ENCODE measurements around the gene ARHGEF26. TPM values are rescaled to one million over a fixed set of nuclear protein-coding genes. Genes with fewer than 3 reads are reported as not detected.

ARHGEF26 gene
- polyA plus RNA-seq, 1 experiment: 0.56 TPM

DNA sequence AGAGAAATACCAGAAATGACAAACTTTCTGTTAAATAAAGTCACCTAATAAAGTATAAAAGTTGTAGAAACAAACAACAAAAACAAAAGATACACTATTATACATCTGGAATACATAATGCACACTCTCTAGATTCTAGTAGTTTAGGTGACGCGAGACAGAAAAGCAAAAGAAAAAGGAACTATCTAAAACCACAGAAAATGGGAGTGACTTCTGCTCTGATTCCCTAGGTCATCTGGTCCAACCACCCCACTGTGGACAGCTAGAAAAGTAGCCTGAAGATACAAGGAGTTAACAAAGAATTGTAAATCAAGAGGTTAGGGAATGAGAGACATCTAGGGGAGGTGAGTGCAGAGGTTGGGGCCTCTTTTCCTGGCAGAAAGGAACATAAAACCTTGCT lies 164.0 kb downstream of the ARHGEF26 start:
- Histone ChIP-seq H3K4me3 (ENCODE audit: low read depth, low read length) (no peak overlapping the region), H3K27ac (ENCODE audit: low read depth, low read length) (no peak overlapping the region), H3K27me3 (ENCODE audit: control insufficient read depth, insufficient read depth, low read length) (no peaks in the 10 kb centered on the region), H3K9me3 (ENCODE audit: control insufficient read depth, insufficient read depth, low read length) (no peaks in the 10 kb centered on the region)
- TF ChIP-seq, protein P1, sequence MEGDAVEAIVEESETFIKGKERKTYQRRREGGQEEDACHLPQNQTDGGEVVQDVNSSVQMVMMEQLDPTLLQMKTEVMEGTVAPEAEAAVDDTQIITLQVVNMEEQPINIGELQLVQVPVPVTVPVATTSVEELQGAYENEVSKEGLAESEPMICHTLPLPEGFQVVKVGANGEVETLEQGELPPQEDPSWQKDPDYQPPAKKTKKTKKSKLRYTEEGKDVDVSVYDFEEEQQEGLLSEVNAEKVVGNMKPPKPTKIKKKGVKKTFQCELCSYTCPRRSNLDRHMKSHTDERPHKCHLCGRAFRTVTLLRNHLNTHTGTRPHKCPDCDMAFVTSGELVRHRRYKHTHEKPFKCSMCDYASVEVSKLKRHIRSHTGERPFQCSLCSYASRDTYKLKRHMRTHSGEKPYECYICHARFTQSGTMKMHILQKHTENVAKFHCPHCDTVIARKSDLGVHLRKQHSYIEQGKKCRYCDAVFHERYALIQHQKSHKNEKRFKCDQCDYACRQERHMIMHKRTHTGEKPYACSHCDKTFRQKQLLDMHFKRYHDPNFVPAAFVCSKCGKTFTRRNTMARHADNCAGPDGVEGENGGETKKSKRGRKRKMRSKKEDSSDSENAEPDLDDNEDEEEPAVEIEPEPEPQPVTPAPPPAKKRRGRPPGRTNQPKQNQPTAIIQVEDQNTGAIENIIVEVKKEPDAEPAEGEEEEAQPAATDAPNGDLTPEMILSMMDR (IDR thresholded peaks at IDR 0.05; ENCODE audit: low read depth, low read length): no peak
- DNase-seq (ENCODE audit: low read depth, low spot score): no peak
- POLR2A ChIA-PET: no interaction called here
- CTCF ChIA-PET: interaction anchor here (0.5 to 1.0 kb wide), 2 partner anchors 22 to 33 kb away, joined by 3 read pairs; no protein-coding TSS in a partner anchor

DNA sequence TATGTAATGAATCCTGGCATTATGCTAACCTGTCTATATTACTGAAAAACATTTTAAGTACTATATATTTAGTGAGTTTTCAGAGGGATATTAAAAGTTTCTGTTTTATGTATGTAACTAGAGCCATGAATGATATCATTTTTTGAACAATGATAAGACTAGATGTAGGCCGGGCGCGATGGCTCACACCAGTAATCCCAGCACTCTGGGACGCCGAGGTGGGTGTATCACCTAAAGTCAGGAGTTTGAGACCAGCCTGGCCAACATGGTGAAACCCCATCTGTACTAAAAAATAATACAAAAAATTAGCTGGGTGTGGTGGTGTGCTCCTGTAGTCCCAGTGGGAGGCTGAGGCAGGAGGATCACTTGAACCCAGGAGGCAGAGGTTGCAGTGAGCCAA lies 169.0 kb downstream of the ARHGEF26 start:
- no peaks in the 10 kb centered on the region for H3K9me3 ChIP-seq (ENCODE audit: control insufficient read depth, insufficient read depth, low read length)
- H3K4me3 ChIP-seq (ENCODE audit: low read depth, low read length): no peak overlapping the region
- DNase-seq (ENCODE audit: low read depth, low spot score): no peak
- ChIA-PET CTCF (no interaction called here), POLR2A (no interaction called here)
- TF ChIP-seq, protein P1 (IDR thresholded peaks at IDR 0.05; ENCODE audit: low read depth, low read length): no peak
- H3K27ac ChIP-seq (ENCODE audit: low read depth, low read length): no peak overlapping the region
- H3K27me3 ChIP-seq (ENCODE audit: control insufficient read depth, insufficient read depth, low read length): no peaks in the 10 kb centered on the region

DNA sequence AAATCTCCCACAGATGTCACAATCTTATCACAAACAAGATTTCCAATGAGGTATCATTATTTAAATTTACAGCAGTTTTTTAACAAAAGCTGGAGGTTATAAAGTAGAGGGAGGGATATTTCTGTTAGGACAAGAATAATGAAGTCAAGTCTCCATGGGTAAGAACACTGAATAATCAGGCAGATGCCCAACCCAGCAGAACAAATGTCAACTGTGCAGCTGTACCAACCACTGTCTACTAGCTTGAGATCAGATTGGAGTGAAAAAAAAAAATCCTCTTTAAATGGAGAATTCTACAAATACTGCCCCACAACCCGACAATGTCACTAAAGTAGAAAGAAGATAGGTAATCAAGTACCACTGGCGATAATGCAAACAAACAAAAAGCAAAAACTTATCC lies 172.8 kb downstream of the ARHGEF26 start:
- TF ChIP-seq, protein P1 (IDR thresholded peaks at IDR 0.05; ENCODE audit: low read depth, low read length): no peak
- ChIA-PET POLR2A (no interaction called here), CTCF (no interaction called here)
- Histone ChIP-seq H3K27me3 (ENCODE audit: control insufficient read depth, insufficient read depth, low read length) (no peaks in the 10 kb centered on the region), H3K4me3 (ENCODE audit: low read depth, low read length) (no peak overlapping the region), H3K27ac (ENCODE audit: low read depth, low read length) (no peak overlapping the region), H3K9me3 (ENCODE audit: control insufficient read depth, insufficient read depth, low read length) (no peaks in the 10 kb centered on the region)
- DNase-seq (ENCODE audit: low read depth, low spot score): no peak

DNA sequence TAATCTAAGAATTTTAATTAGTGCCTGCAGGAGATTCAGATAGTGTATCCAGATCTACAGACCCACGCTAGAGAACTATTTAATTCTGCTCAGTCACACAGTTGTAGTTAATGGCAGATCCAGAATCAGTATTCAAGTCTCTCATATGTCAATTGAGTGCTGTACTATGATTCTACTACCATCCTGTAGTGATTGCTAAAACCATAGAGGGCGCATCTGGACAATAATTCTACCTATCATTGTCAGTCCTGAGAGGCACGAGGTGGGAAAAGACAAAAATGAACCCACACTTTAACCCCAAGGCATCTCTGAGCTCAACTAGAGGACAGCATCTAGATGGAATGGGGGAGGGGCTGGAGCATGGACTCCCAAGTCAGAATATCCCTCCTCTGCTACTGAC lies 180.4 kb downstream of the ARHGEF26 start:
- ChIA-PET POLR2A (no interaction called here), CTCF (interaction anchor here (0.7 to 1.4 kb wide), 2 partner anchors 32 to 517 kb away, joined by 3 read pairs; no protein-coding TSS in a partner anchor)
- no peaks in the 10 kb centered on the region for H3K9me3 ChIP-seq (ENCODE audit: control insufficient read depth, insufficient read depth, low read length)

DNA sequence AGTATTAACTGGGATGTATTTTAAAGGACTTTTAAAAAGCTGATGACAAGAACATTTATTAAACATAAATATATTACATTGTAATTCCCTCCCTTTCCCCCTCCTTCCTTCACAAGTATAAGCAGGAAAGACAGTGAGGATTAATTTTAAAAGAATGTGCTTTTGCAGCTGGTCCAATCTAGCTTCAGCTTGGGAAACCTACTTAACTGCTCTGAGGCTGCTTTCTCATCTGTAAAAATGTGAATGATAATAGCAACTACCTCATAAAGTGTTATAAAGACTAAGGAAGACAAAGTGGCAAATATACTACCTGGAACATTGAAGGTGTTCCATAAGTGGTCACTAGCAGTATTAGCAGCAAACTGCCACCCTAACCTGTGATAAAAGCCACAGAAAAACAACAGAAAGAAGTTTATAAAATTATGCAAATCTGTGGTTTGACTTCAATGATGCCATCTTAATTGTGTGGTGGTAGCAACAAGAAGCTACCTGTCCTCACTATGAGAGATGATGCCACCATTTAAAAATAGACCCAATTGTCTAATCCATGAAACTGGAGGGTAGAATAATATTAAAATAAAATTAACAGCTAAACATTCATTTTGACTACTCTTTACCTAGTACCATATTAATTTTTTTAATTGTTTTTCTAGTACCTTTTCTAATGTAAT lies 183.1 kb downstream of the ARHGEF26 start:
- no peaks in the 10 kb centered on the region for H3K27me3 ChIP-seq (ENCODE audit: control insufficient read depth, insufficient read depth, low read length)
- no peak overlapping the region for H3K27ac ChIP-seq (ENCODE audit: low read depth, low read length)
- CTCF ChIA-PET: interaction anchor here (0.9 kb wide), 2 partner anchors 23 to 52 kb away, joined by 3 read pairs; no protein-coding TSS in a partner anchor
- POLR2A ChIA-PET: no interaction called here
- TF ChIP-seq, protein P1 (IDR thresholded peaks at IDR 0.05; ENCODE audit: low read depth, low read length): no peak
- H3K4me3 ChIP-seq (ENCODE audit: low read depth, low read length): no peak overlapping the region
- H3K9me3 ChIP-seq (ENCODE audit: control insufficient read depth, insufficient read depth, low read length): no peaks in the 10 kb centered on the region
- no peak for DNase-seq (ENCODE audit: low read depth, low spot score)

More for the DNA sequence above, 180.4 kb downstream of the ARHGEF26 start:
- Histone ChIP-seq H3K27ac (ENCODE audit: low read depth, low read length) (no peak overlapping the region), H3K27me3 (ENCODE audit: control insufficient read depth, insufficient read depth, low read length) (no peaks in the 10 kb centered on the region), H3K4me3 (ENCODE audit: low read depth, low read length) (no peak overlapping the region)
- no peak for DNase-seq (ENCODE audit: low read depth, low spot score)
- TF ChIP-seq, protein P1 (IDR thresholded peaks at IDR 0.05; ENCODE audit: low read depth, low read length): no peak

Measured in AG04450 (cell line).